ENCODE data around the gene PLD3.
A peak's percentile ranks its signal among the peaks of the same experiment; 100 is the strongest.
"Not testable (repeated sequence)": the region's sequence is repeated elsewhere in the genome, so short reads cannot be mapped to it uniquely, and the experiment has no call there.

Gene PLD3

GRCh38 chr19:40348125-40348913 lies at the start of gene PLD3, which contains the start of gene C19orf47:
PLD3 (plus strand) TSS chr19:40348695; CDS start chr19:40366484, 17,789 bp downstream.
C19orf47 (minus strand) TSS chr19:40348397; CDS start chr19:40341857, 6,540 bp downstream.
- DNase-seq = peak; percentile 100

- DNase-seq = no peak
Measured at GRCh38 chr19:40300668-40301067, 47.8 kb upstream of the PLD3 start.

DNA sequence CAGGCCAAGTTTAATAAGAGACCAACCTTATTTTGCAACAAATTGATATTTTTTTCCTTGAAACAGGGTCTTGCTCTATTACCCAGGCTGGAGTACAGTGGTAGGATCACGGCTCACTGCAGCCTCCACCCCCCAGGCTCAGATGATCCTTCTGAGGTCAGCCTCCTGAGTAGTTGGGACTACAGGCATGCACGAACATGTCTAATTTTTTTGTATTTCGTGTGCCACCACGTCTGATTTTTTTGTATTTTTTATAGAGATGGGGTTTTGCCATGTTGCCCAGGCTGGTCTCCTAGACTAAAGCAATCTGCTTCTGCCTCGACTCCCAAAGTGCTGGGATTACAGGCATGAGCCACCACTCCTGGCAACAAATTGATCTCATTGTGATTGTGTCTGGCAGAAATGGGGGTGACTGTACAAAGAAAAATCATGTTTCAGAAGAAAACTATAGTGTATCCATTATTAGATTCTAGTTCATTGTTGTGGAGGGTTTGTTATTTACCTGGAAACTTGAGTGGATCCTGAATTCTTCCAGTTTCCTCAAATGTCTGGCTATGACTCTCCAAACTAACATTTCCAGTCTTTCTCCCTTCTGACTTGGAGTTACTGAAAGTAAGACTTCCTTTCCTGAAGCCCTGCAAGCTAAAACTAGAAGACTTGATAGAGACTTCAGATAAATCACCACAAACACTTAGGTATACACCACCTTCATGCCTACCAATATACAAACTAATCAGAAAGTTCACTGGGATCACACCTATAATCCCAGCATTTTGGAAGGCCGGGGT lies 46.1 kb upstream of the PLD3 start:
- DNase-seq = no peak

DNA sequence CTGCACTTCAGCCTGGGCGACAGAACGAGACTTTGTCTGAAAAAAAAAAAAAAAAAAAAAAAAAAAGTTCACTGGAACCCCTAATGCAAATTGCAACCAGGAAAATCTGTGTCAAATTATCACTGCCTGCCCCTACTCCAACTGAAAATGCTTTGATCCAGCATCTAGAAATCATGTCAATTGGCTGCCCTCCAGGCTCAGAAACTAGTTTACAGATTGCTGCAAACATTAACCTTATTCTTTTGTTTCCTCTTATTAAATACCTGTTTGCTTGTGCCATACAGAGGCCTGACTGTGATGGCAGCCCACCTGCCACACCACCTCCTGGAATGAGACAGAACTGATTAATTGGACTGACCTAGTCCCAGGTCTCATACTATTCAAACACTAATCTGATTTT lies 44.7 kb upstream of the PLD3 start:
- no peak for DNase-seq

- DNase-seq = no peak
Measured at GRCh38 chr19:40304306-40304705, 44.2 kb upstream of the PLD3 start.

- peak; percentile 94 for DNase-seq
Measured at GRCh38 chr19:40305403-40305802, 43.1 kb upstream of the PLD3 start.

DNA sequence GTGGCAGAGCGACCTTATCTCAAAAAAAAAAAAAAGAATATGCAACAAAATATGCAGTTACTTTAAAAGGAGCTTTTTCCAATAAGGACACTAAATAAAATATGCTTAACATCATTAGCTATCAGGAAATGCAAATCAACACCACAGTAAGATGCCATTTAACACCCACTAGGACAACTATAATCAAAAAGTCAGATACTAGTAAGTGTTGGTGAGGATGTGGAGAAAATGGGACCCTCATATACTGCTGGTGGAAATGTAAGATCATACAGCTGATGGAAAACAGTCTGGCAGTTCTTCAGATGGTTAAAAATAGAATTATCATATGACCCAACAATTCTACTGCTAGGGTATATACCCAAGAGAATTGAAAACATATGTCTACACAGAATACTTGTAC lies 38.8 kb upstream of the PLD3 start:
- DNase-seq = no peak

GRCh38 chr19:40312533-40312932 lies 36.0 kb upstream of the PLD3 start:
- DNase-seq = no peak

GRCh38 chr19:40313229-40313983 lies 35.1 kb upstream of the PLD3 start:
- no peak for DNase-seq

- no peak for DNase-seq
Measured at GRCh38 chr19:40314656-40315055, 33.8 kb upstream of the PLD3 start.

GRCh38 chr19:40315812-40316470 lies 32.6 kb upstream of the PLD3 start:
- no peak for DNase-seq

- DNase-seq = no peak
Measured at GRCh38 chr19:40317338-40317737, 31.2 kb upstream of the PLD3 start.

DNA sequence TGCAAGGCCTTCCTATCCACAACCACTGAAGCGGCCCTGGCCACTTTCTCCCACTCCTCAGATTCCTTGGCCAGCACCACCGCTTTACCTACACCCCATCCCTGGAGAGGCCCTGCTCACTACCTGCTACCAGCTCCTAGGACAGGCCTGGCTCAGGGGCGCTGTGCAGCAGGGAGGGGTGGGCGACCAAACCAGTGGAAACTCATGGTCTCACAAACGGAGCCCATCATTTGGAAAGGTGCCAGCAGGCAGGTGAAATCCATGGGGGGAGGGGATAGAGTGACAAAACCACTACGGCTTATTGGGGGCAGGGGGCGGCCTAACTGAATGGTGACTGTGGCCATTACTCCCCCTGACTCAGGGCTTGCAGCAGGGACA lies 27.9 kb upstream of the PLD3 start:
- DNase-seq = no peak

DNA sequence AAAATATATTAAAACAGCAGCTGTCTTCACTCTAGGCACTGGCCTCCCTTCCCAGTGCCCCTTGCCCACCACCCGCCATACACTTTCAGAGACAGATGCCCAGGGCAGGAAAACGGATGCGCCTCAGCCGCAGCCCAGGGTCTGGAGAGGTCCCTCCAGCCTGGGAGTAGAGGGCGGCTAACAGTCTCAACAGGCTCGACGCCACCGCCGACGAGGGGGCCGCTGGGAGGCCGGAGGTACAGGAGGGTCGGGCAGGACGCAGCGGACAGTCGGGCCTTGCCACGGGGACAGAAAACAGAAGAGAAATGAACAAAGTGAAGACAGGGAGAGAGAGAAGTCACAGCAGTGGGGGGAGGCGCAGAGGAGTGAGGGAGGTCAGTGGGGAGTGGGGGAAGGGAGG lies 27.4 kb upstream of the PLD3 start:
- no peak for DNase-seq

DNA sequence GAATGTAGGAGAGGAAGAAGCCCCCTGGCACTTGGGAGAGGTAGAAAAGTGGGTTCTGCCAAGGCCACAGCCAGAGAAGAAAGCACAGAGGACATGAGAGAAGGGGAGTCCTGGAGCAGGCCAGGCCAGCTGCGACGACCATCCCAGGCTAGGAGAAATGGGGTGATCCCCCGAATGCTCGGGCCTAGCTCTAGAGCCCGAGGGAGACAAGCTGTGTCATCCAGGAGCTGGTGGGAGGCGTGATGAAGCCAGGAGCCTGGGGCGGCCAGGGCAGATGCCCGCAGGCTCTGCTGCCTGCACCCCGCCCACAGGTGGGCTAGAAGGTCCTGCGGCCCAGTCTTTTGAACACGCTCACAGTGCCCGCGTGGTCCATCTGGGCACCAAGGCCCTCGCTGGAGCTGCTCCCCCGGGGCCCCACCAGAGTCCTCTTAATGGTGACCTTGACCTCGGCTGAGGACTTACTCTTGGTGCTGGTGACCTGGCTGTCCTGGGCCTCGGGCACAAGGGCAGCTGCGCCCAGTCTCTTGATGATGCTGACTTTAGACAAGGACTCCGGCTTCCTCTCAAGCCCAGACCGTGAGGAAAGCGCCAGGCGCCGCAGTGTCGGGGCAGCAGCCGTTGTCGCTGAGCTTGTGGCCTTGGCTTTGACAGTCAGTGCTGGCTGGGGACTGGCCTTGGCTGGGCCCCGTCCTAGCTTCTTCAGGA lies 26.8 kb upstream of the PLD3 start:
- DNase-seq = no peak

- DNase-seq = no peak
Measured at GRCh38 chr19:40322271-40322610, 26.3 kb upstream of the PLD3 start.

GRCh38 chr19:40322951-40323615 lies 25.4 kb upstream of the PLD3 start:
- DNase-seq = no peak

- no peak for DNase-seq
Measured at GRCh38 chr19:40323705-40324104, 24.8 kb upstream of the PLD3 start.

DNA sequence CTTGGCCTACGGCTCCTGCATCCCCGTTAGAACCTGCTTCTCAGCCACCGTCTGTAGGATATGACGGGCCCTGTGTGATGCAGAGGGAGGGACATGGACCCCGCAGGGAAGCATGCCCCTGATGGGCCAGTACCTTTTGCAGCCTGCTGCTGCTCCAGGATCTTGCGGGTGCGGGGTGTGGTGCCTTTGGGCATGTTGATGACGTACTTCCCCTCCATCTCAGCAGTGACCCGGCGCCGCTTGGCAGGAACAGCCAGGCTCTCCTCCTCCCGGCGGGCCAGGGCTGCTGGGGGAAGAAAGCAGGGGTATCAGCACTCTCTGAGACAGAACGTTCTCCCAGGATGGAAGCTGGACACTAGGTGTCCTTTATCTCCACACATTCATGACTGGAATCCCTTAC lies 22.3 kb upstream of the PLD3 start:
- DNase-seq = no peak

- DNase-seq = no peak
Measured at GRCh38 chr19:40331052-40331451, 17.4 kb upstream of the PLD3 start.

DNA sequence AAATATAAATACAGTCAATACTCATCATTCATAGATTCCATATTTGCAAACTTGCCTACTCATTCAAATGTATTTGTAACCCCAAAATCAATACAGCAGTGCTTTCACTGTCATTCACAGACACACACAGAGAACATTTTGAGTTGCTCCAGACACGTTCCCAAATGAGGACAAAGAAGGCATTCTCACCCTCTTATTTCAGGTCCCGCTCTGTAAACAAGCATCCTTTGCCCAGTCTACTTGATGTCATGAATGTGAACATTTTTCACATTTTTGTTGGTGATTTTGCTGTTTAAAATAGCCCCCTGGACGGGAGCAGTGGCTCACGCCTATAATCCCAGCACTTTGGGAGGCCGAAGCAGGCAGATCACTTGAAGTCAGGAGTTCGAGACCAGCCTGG lies 15.8 kb upstream of the PLD3 start:
- no peak for DNase-seq

DNA sequence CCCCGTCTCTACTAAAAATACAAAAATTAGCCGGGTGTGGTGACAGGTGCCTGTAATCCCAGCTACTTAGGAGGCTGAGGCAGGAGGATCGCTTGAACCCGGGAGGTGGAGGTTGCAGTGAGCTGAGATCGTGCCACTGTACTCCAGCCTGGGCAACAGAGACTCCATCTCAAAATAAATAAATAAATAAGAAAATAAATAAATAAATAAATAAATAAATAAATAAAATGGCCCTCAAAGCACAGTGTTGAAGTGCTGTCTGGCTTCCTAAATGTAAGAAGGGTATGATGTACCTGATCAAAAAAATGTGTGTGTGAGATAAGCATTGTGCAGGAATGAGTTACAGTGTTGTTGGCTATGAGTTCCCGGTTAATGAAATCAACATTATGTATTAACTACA lies 15.4 kb upstream of the PLD3 start:
- DNase-seq = not testable (repeated sequence)

Measured in DMS53 (cell line).